Neuronal stem cell (in vitro differentiated cells): Measurements from ENCODE around the gene PTPRM.
A peak's percentile ranks its signal among the peaks of the same experiment; 100 is the strongest.

ENCODE experiments used
- DNase-seq: peaks from one replicate; pipeline ENCODE4 v3.0.0-alpha.2; 2013; ENCODE audit warnings: low spot score
- H2AFZ ChIP-seq: one replicate; pipeline ENCODE4 v1.6.1; 2013; ENCODE audit warnings: mild to moderate bottlenecking, low read length, inconsistent platforms
- H2AK5ac ChIP-seq: 2 replicates; pipeline ENCODE4 v1.6.1; 2013; ENCODE audit warnings: low read depth, mild to moderate bottlenecking, inconsistent platforms, low read length, moderate library complexity, mixed read lengths
- H2BK120ac ChIP-seq: 2 replicates; pipeline ENCODE4 v1.6.1; 2013; ENCODE audit warnings: low read depth, mild to moderate bottlenecking, inconsistent platforms, low read length, moderate library complexity, mixed read lengths
- H2BK12ac ChIP-seq: one replicate; pipeline ENCODE4 v1.6.1; 2013; ENCODE audit warnings: low read length, inconsistent platforms
- H2BK15ac ChIP-seq: 2 replicates; pipeline ENCODE4 v1.6.1; 2013; ENCODE audit warnings: mild to moderate bottlenecking, low read length, inconsistent platforms, mixed read lengths
- H2BK5ac ChIP-seq: one replicate; pipeline ENCODE4 v1.6.1; 2013; ENCODE audit warnings: inconsistent platforms, mild to moderate bottlenecking, low read length, moderate library complexity
- H3K14ac ChIP-seq: one replicate; pipeline ENCODE4 v1.6.1; 2013; ENCODE audit warnings: low read length, inconsistent platforms
- H3K18ac ChIP-seq: 2 replicates; pipeline ENCODE4 v1.6.1; 2013; ENCODE audit warnings: low read length, inconsistent platforms
- H3K23ac ChIP-seq: 2 replicates; pipeline ENCODE4 v1.6.1; 2013; ENCODE audit warnings: low read depth, mild to moderate bottlenecking, mixed read lengths, low read length, inconsistent platforms; ENCODE audit not compliant: poor library complexity
- H3K27ac ChIP-seq: replicated peaks from 3 replicates; pipeline ENCODE4 v1.5.1; 2013; ENCODE audit warnings: low read length, inconsistent platforms
- H3K27me3 ChIP-seq, 3 experiments: 2 replicates each; pipeline ENCODE4 v1.6.1; 2013; ENCODE audit warnings: low read length in 3 of 3, mild to moderate bottlenecking in 2 of 3, inconsistent platforms in 1 of 3, low read depth in 1 of 3, mixed read lengths in 1 of 3, moderate library complexity in 1 of 3; ENCODE audit not compliant: control insufficient read depth in 3 of 3, insufficient read depth in 3 of 3
- H3K36me3 ChIP-seq, 2 donors: replicated peaks in 1 of 2; 2 replicates each; pipeline ENCODE4 v1.6.1; 2013; ENCODE audit warnings: low read length in 2 of 2; ENCODE audit not compliant: control insufficient read depth in 2 of 2, insufficient read depth in 2 of 2
- H3K4ac ChIP-seq: 2 replicates; pipeline ENCODE4 v1.6.1; 2013; ENCODE audit warnings: inconsistent platforms, mild to moderate bottlenecking, low read length, moderate library complexity
- H3K4me1 ChIP-seq, 2 donors: 1 replicate in 1 of 2; 2 replicates in 1 of 2; pipeline ENCODE4 v1.6.1; 2013; ENCODE audit warnings: low read length in 2 of 2, low read depth in 1 of 2; ENCODE audit not compliant: control insufficient read depth in 2 of 2, insufficient read depth in 1 of 2
- H3K4me2 ChIP-seq: one replicate; pipeline ENCODE4 v1.6.1; 2013; ENCODE audit warnings: mild to moderate bottlenecking, low read length, inconsistent platforms; ENCODE audit not compliant: insufficient read depth, poor library complexity, severe bottlenecking
- H3K4me3 ChIP-seq, 2 donors: 2 replicates each; pipeline ENCODE4 v1.5.1; 2013; ENCODE audit warnings: low read length in 2 of 2, mild to moderate bottlenecking in 2 of 2, inconsistent platforms in 1 of 2, moderate library complexity in 1 of 2
- H3K79me1 ChIP-seq: one replicate; pipeline ENCODE4 v1.6.1; 2013; ENCODE audit warnings: low read depth, mild to moderate bottlenecking, inconsistent platforms, low read length, moderate library complexity
- H3K9ac ChIP-seq: one replicate; pipeline ENCODE4 v1.6.1; 2013; ENCODE audit warnings: mild to moderate bottlenecking, low read depth, low read length, inconsistent platforms; ENCODE audit not compliant: poor library complexity
- H3K9me3 ChIP-seq, 2 donors: replicated peaks in 1 of 2; 2 replicates each; pipeline versions ENCODE3 to v1.6.1; 2013; ENCODE audit warnings: low read length in 2 of 2, mild to moderate bottlenecking in 2 of 2, inconsistent platforms in 1 of 2, low read depth in 1 of 2, mixed read lengths in 1 of 2, moderate library complexity in 1 of 2; ENCODE audit not compliant: control insufficient read depth in 2 of 2, insufficient read depth in 1 of 2
- H4K8ac ChIP-seq: one replicate; pipeline ENCODE4 v1.6.1; 2013; ENCODE audit warnings: low read depth, mild to moderate bottlenecking, inconsistent platforms, low read length, moderate library complexity
- H4K91ac ChIP-seq: one replicate; pipeline ENCODE4 v1.6.1; 2013; ENCODE audit warnings: low read length, low read depth, mild to moderate bottlenecking, inconsistent platforms; ENCODE audit not compliant: poor library complexity
- WGBS, 2 donors: extraction: QIAGEN DNeasy Blood & Tissue Kit; methylation state at CpG; one replicate each; pipeline ENCODE4 v1.1.7; 2013; ENCODE audit warnings: missing lambda C conversion rate in 2 of 2, mixed read lengths in 1 of 2; ENCODE audit not compliant: insufficient read length in 2 of 2, insufficient replicate concordance in 1 of 2; ENCODE audit errors: extremely low coverage in 2 of 2; 5-methylcytosine and 5-hydroxymethylcytosine counted together

PTPRM gene

DNA sequence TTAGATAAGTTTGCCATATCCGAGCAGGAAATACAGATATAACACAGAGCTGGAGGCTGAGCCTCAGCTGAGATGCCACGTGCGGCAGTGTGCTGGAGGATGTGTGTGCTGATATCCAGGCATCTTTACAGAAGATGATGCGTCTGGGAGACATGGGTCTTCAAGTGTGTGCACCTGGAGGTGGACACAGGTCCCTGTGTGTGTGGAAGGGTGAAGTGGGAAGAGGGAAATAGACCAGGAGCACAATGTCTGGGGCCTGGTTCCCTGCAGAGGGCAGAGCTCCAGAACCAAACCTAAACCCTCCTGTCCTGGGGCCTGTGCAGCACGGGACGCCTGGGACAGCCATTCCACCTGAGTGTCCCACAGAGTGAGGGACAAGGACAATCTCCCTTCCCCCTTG, 861.8 kb downstream of the PTPRM start:
- H3K4ac ChIP-seq = no peak overlapping the region
- no peaks in the 10 kb centered on the region for H3K9me3 ChIP-seq
- H2AK5ac ChIP-seq = no peak overlapping the region
- no peak overlapping the region for H3K27ac ChIP-seq
- H3K4me1 ChIP-seq = peaks cover 1 to 2% of the 10 kb centered on the region in 2 donors
- no peak overlapping the region for H3K4me2 ChIP-seq
- H2BK120ac ChIP-seq = no peak overlapping the region
- peak overlapping the region; percentile 60 for H3K18ac ChIP-seq
- H3K14ac ChIP-seq = no peak overlapping the region
- no peak overlapping the region for H4K8ac ChIP-seq
- no peak overlapping the region for H3K9ac ChIP-seq
- H4K91ac ChIP-seq = no peak overlapping the region
- H2BK15ac ChIP-seq = no peak overlapping the region
- H3K23ac ChIP-seq = no peak overlapping the region
- no peak for DNase-seq
- no peak overlapping the region for H2BK12ac ChIP-seq
- no peaks in the 10 kb centered on the region for H3K27me3 ChIP-seq
- H3K79me1 ChIP-seq = no peaks in the 10 kb centered on the region
- no peak overlapping the region for H2AFZ ChIP-seq
- H2BK5ac ChIP-seq = no peak overlapping the region
- H3K36me3 ChIP-seq = no peaks in the 10 kb centered on the region
- no CpG with 5 or more reads among the region's 6 CpGs for WGBS, 2 donors
- H3K4me3 ChIP-seq = no peak overlapping the region

DNA sequence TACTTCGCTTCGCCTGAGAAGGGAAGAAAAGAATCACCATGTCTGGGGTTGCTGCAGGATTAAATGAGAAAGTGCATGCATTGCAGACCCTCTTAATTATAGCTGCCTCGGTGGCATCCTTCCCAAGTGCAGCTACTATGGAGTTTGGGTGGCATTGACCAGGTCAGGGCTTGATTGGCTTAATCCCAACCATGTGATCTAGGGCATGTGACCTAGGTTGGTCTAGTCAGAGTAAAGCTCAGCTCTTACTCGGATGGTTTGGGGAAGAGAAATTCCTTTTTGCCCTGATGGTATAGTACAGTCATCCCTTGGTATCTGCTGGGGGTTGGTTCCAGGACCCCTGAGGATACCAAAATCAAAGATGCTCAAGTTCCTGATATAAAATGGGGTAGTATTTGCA, 863.9 kb downstream of the PTPRM start:
- H3K27ac ChIP-seq = no peak overlapping the region
- no peak overlapping the region for H2BK120ac ChIP-seq
- no peak overlapping the region for H2BK5ac ChIP-seq
- no peak overlapping the region for H2BK12ac ChIP-seq
- no peaks in the 10 kb centered on the region for H3K79me1 ChIP-seq
- H3K4me1 ChIP-seq = no peaks in the 10 kb centered on the region
- no peak overlapping the region for H2BK15ac ChIP-seq
- H3K4me3 ChIP-seq = peak overlapping the region in 1 of 2 donors; percentile 33
- H3K18ac ChIP-seq = no peak overlapping the region
- no peak overlapping the region for H3K4me2 ChIP-seq
- H4K8ac ChIP-seq = no peak overlapping the region
- no peak for DNase-seq
- no peak overlapping the region for H4K91ac ChIP-seq
- no peak overlapping the region for H2AK5ac ChIP-seq
- H3K9me3 ChIP-seq = peaks cover 0 to 2% of the 10 kb centered on the region in 2 donors
- no peak overlapping the region for H2AFZ ChIP-seq
- no CpG with 5 or more reads among the region's 4 CpGs for WGBS, 2 donors
- no peak overlapping the region for H3K14ac ChIP-seq
- H3K27me3 ChIP-seq = peaks cover 0 to 5% (median 0%) of the 10 kb centered on the region in 3 experiments
- H3K9ac ChIP-seq = no peak overlapping the region
- H3K23ac ChIP-seq = no peak overlapping the region
- H3K36me3 ChIP-seq = no peaks in the 10 kb centered on the region
- H3K4ac ChIP-seq = no peak overlapping the region

DNA sequence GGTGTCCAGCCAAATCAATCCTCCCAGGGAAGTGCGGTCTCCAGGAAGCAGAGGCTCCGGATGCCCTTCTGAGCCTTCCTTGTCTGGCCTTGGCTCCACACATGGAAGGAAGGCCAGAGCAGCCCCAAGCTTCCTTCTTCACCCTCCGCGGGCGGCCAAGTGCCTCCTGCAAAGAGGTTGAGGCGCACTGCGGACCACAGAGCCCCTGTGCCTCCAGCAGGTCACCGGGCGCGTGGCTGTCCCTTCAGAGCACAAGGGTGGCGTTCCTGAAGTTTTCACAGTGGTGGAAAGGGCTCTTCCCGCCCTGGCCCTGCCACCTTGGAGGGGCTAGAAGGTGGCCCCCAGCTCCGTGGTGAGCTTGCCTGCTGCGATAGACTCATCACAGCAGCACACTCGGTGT, 866.2 kb downstream of the PTPRM start:
- Histone ChIP-seq H2BK15ac (peak overlapping the region; percentile 61), H4K91ac (no peak overlapping the region), H3K4me2 (no peak overlapping the region), H3K18ac (no peak overlapping the region), H2AK5ac (no peak overlapping the region), H3K9me3 (peaks cover 0 to 2% of the 10 kb centered on the region in 2 donors), H3K14ac (no peak overlapping the region), H2BK5ac (no peak overlapping the region), H3K4me3 (no peak overlapping the region), H3K23ac (peak overlapping the region; percentile 67), H2BK12ac (no peak overlapping the region), H3K36me3 (no peaks in the 10 kb centered on the region), H3K4ac (no peak overlapping the region), H3K27me3 (peaks cover 0 to 5% (median 0%) of the 10 kb centered on the region in 3 experiments), H3K79me1 (no peaks in the 10 kb centered on the region), H2BK120ac (no peak overlapping the region), H4K8ac (no peak overlapping the region), H2AFZ (no peak overlapping the region), H3K4me1 (no peaks in the 10 kb centered on the region), H3K9ac (no peak overlapping the region), H3K27ac (no peak overlapping the region)
- no peak for DNase-seq
- WGBS, 2 donors = no CpG with 5 or more reads among the region's 15 CpGs

GRCh38 chr18:8433771-8434170, 866.7 kb downstream of the PTPRM start:
- no peak overlapping the region for H2BK15ac ChIP-seq
- no peak overlapping the region for H3K4ac ChIP-seq
- no peak overlapping the region for H3K14ac ChIP-seq
- H3K18ac ChIP-seq = no peak overlapping the region
- no peak overlapping the region for H3K4me2 ChIP-seq
- no peak overlapping the region for H3K27ac ChIP-seq
- no peaks in the 10 kb centered on the region for H3K36me3 ChIP-seq
- no peak overlapping the region for H2AK5ac ChIP-seq
- H3K27me3 ChIP-seq = peaks cover 0 to 5% (median 0%) of the 10 kb centered on the region in 3 experiments
- no peak overlapping the region for H4K91ac ChIP-seq
- H3K9me3 ChIP-seq = peaks cover 0 to 2% of the 10 kb centered on the region in 2 donors
- H3K23ac ChIP-seq = peak overlapping the region; percentile 67
- no peak overlapping the region for H2AFZ ChIP-seq
- WGBS, 2 donors = no CpG with 5 or more reads among the region's 7 CpGs
- H3K79me1 ChIP-seq = no peaks in the 10 kb centered on the region
- DNase-seq = no peak
- H2BK12ac ChIP-seq = no peak overlapping the region
- no peak overlapping the region for H3K4me3 ChIP-seq
- H3K9ac ChIP-seq = no peak overlapping the region
- no peak overlapping the region for H4K8ac ChIP-seq
- no peak overlapping the region for H2BK5ac ChIP-seq
- no peaks in the 10 kb centered on the region for H3K4me1 ChIP-seq
- no peak overlapping the region for H2BK120ac ChIP-seq
